Activated CD4-positive, CD25-positive, alpha-beta regulatory T cell treated with anti-CD3 and anti-CD28 coated beads, Interleukin-2, amount 50 U/mL, for 72 hours (primary cell): Measurements from ENCODE around the gene ATF7.
"Not testable (repeated sequence)": the region's sequence is repeated elsewhere in the genome, so short reads cannot be mapped to it uniquely, and the experiment has no call there.

Experiments
- DNase-seq: peaks from one replicate; pipeline ENCODE4 v3.0.0; 2021

Gene ATF7

DNA sequence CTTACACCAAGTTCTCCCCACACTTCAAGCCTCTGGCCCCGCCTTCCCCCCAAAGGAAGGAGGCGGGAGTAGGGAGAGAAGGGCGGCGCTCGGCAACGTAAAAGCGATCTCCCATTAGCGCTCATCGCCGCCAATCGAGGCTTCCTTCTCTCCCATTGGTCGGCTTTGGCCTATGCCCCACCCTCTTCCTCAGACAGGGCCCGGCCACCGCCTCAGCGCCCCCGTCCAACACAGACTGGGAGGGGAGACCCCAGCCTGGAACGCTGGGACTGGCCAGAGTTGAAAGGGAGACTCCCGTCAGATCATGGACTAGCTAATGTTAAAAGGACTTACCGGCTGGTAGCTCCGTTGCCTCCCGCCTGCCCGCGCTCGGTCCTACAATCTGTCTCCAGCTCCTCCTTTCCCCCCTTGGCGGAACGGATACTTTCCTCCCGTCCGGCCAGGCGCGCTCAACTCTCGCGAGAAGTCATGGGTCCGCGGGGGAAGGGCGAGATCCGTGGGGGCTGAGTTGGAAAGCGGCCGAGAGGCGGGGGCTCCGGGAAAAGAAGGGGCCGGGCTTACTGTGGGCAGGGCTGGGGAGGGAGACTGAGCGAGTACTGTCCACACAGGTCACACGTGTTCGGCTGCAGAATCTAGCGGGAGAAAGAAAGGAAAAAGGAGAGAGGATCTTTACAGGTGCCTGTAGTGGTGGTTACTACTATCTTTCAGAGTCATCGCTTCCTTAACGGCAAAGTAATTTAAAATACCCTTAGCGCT is at the start of gene ATF7:
Gene ATF7 (minus strand): TSS at position 437 of the 756 bp plus-strand sequence. CDS start 25,382 bp downstream, outside the sequence.
- peak; percentile 99 for DNase-seq

DNA sequence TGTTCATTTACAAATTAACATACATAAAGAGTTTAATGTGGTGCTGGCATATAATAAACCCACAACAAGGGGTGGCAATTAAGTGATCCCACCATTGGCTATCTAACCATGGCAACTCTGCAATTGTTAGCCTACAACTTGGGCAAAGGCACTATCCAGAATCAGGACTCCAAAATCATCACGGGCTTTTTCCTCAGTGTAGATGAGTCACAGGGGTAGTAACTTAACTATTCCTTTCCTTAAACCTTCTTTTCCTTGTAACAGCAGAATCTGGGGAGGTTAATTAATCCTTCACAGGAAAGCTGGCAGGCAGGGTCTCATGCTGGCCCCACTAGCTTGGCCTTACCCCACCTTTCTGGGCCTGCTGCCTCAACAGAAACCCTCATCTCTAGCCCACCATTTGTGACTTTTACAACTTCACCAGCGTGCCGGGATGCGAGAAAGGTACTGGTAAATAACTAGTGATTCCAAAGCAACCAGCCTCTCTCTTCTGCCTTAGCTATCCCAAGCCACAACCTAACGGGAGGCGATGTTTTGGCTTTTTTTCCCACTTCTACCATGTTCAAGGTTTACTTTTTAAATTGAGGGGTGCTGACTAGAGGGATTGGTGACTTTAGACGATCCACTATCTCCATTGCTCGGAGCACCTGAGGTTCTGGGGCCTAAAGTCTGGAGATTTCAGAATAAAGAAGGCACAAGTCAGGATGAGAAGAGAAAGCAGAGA is 49.0 kb upstream of the ATF7 start:
- no peak for DNase-seq

DNA sequence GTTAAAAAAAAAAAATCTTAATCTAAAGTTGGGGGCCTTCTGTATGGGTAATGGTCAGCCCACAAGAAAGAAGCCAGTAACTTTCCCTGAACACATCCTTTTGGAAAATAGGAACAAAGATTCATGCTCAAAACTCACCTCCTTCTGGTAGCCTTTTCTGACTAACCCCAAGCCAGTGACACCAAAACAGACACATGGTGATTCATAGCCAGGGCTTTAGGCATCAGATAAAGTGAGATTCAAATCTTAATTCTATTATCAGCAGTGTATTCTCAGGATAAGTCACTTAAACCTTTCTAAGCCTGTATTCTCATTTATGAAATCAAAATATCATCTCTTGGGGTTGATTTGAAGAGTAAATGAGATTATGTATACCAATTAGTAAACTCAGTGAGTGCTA is 44.8 kb upstream of the ATF7 start:
- no peak for DNase-seq

DNA sequence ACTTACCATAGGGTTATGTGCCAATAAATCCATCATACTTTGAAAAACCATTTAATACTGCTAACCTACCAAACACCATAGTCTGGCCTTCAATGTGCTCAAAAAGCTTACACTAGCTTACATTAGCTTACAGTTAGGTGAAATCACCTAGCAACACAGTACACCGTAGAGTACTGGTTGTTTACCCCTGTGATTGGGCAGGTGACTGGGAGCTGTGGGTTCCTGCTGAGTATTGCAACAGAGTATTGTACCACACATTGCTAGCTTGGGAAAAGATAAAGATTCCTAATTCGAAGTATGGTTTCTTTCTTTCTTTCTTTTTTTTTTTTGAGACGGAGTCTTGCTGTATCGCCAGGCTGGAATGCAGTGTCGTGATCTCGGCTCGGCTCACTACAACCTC is 44.1 kb upstream of the ATF7 start:
- DNase-seq = no peak

DNA sequence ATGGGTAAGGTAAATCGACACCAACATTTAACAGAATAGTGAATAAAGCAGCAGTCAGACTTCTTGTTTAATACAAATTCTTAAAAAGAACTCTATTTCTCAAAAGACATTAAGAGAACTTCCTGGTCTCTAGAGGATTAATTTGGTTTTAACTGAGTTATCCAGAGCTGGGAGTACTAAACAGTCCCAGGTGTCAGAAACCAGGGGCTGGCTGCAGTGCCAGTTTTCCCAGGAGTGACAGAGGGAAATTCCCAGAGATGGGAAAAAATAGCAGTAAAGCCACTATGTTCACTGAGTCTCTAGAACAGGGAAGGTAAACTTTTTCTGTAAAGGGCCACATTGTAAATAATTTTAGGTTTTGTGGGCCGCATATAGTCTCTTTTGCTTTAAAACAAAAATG is 40.9 kb upstream of the ATF7 start:
- DNase-seq = no peak

DNA sequence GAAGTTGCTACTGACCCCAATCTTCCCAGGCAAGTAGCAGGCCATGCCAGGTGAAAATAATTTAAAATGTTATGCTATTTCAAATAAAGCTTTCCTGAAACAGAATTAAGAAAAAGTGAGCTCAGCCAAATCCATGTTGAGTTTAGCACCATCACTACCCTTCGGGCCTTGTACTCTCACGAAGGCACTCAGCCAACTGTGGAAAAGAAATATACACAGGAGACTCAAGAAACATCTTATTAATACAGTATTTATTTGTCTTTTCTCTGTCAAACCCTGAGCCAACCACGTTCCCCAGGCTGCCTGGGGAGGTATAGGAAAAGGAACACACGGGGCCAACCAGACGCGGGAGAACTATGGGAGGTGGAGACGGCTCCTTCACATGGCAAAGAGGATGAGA is 38.8 kb upstream of the ATF7 start:
- no peak for DNase-seq

DNA sequence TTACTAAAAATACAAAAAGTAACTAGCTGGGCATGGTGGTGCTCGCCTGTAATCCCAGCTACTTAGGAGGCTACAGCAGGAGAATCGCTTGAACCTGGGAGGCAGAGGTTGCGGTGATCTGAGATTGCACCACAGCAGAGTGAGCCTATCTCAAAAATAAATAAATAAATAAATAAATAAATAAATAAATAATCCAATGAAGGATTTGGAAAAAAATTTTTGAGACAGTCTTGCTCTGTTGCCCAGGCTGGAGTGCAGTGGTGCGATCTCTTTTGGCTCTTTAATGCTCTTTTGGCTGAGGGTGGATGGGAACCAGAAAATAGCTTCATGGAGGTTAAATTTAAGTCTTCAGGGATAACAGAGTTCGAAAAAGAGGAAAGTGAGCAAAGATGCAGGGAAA is 38.0 kb upstream of the ATF7 start:
- DNase-seq = no peak

DNA sequence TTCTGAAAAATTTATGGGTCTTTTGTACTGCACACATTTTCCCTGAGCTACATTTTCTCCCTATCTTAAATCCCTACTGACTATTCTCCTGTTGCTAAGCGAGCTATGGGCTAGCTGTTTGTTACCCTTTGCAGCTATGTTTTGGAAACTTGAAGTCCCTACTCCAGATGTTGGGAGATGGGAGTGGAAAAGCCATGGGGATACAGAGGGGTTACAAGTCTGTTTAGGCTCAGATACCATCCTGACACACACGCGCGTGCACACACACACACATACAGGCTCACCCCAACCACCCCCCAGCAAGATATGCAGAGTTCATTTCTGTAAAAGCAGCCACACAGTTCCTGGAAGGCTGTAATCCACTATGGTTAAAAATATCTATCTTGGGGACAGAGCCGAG is 33.9 kb upstream of the ATF7 start:
- no peak for DNase-seq

DNA sequence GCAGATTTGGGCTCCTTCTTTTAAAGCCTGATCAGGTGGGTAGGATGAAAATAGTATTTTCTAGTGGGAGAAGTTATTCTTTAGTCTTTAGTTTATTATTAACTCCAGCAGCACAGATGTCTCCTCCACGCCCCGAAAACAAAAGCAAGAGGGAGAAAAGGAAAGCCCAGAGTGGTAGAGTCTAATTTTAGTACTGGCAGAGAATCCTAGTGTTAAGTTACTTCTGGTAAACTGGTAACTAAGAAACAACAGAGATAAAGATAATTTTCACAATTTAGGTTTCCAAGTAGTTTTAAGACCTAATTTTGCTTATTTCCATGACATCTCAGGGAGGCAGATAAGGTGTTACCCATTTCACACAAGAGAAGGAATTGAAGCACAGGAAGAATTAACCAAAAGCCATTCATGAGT is 33.4 kb upstream of the ATF7 start:
- no peak for DNase-seq

DNA sequence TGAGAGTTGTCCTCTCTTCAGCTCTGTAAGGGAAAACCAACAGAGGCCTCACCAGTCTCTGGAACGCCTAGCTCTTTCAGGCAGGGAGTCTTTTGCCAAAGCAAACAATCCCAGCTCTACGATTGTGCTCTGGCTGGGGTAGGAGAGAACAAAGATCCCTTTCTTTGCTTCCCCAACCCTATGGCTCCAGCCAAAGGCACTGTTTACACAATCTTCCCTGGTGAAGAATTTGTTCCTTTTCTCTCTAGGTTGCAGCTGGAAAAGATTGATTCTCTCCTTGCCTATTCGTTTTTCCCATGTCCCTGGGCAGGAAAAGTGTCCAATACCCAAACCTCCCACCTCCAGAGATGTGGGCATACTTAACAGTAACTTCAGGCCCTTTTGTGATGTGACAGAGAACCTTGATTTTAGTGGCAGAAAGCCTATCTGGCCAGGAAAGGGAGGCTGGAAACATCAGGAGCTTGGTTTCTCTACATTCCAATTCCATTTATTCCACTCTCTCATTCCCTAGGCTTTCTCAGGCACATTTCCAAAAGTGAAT is 32.9 kb upstream of the ATF7 start:
- no peak for DNase-seq

DNA sequence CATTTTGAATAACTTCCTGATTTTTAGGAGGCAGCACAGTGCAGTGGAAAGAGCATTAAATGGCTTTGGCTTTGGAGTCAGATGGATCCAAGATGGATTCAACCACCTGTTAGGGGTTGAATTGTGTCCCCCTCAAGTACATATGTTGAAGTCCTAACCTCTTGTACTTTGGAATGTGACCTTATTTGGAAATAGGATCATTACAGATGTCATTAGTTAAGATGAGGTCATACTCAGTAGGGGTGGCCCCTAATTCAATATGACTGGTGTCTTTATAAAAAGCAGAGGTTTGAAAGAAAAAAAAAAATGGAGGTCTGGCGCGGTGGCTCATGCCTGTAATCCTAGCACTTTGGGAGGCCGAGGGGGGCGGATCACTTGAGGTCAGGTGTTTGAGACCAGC is 30.9 kb upstream of the ATF7 start:
- no peak for DNase-seq

DNA sequence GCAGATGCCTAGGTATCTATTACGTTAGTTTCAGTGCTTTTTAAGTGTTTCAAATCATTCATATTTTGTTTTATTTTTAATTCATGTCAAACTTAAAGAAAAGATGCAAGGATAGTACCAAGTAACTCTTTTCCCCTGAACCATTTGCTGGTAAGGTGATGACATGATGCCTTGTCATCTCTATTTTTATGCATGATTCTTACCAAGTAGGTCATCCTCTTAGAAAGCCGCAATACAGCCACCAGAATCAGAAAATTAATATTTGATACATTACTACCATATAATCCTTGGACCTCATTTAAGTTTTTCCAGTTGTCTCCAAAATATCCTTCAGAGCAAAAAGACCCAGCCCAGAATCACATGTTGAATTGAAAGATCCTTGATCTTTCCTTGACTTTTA is 27.4 kb upstream of the ATF7 start:
- no peak for DNase-seq

DNA sequence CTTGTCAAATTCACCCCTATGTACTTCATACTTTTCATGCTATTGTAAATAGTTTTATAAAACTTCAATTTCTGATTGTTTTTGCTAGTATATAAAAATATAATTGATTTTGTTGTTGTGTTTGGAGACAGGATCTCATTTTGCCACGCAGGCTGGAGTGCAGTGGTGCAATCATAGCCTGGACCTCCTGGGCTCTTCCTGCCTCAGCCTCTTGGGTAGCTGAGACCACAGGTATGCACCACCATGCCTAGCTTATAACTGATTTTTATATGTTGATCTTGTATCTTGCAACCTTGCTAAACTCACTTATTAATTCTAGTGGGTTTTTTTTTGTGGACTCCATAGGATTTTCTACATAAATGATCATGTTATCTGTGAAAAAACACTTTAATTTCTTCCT is 26.2 kb upstream of the ATF7 start:
- no peak for DNase-seq

DNA sequence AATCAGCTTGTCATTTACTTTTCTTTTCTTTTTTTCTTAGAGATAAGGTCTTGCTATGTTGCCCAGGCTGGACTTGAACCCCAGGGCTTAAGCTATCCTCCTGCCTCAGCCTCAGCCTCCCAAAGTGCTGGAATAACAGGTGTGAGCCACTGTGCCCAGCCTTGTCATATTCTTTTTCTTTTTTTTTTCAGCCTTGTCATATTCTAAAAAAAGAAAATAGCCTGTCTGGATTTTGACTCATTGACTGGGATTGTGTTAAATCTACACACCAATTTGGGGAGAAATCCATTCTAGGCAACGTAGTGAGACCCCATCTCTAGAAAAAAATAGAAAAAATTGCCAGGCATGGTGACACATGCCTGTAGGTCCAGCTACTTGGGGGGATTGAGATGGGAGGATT is 25.6 kb upstream of the ATF7 start:
- no peak for DNase-seq

DNA sequence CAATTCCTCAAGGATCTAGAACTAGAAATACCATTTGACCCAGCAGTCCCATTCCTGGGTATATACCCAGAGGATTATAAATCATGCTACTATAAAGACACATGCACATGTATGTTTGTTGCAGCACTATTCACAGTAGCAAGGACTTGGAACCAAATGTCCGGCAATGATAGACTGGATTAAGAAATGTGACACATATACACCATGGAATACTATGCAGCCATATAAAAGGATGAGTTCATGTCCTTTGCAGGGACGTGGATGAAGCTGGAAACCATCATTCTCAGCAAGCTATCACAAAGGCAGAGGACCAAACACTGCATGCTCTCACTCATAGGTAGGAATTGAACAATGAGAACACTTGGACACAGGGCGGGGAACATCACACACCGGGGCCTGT is 20.1 kb upstream of the ATF7 start:
- DNase-seq = not testable (repeated sequence)

DNA sequence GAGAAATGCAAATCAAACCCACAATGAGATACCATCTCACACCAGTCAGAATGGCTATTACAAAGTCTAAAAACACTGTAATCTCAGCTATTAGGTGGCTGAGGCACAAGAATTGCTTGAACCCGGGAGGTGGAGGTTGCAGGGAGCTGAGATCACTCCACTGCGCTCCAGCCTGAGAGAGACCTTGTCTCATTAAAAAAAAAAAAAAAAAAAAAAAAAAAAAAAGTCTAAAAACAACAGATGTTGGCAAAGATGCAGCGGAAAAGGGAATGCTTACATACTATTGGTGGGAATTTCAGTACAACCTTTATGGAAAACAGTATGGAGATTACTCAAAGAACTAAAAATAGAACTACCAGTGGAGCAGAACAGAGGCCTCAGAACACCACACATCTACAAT is 19.0 kb upstream of the ATF7 start:
- DNase-seq = no peak

DNA sequence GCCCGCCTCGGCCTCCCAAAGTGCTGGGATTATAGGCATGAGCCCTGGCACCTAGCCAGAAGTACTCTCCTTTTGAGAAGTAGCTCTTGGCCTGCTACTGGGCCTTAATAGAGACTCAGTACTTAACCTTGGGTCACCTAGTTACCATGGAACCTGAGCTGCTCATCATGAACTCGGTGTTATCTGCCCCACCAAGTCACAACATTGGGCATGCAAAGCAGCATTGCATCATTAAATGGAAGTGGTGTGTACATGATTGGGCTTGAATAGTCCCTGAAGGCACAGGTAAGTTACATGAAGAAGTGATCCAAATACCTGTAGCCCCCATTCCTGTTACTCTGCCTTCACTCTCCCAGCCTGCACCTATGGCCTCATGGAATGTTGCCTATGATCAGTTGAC is 18.0 kb upstream of the ATF7 start:
- DNase-seq = no peak

DNA sequence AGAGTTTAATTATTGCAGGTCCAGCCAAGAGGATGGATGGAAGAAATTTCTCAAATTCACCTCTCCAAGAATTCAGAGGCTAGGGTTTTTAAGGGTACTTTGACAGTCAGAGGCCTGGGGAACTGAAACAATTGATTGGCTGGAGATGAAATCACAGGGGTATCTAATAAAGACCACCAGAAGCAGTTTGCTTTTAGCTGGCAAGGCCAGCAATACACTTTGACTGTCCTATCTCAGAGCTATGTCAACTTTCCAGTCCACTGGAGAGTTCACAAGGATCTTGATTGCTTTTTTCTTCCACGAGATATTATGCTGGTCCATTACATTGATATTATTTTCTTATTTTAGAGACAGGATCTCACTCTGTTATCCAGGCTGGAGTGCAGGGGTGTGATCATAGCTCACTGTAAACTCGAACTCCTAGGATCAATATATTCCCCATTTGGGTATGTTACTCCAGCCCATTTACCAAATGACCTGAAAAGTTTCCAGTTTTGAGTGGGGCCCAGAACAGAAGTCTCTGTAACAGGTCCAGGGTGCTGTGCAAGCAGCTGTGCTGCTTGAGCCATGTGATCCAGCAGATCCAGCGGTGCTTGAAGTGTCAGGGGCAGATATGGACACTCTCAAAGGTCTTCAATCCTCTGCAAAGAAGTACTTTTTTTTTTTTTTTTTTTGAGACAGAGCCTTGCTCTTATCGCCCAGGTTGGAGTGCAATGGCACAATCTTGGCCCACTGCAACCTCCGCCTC is 17.2 kb upstream of the ATF7 start:
- no peak for DNase-seq

DNA sequence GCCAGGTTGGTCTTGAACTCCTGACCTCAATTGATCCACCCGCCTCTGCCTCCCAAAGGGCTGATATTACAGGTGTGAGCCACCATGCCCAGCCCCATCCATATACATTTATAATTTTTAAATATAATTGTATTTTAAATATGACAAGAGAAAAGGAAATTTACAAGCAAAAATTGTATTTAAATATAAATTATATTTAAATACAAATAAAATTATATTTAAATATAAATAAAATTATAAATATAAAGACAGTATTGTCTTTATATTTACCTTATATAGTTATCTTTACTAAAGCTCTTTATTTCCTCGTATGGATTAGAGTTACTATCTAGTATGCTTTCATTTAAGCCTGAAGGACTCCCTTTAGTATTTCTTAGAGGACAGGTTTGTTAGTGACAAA is 11.9 kb upstream of the ATF7 start:
- DNase-seq = no peak

DNA sequence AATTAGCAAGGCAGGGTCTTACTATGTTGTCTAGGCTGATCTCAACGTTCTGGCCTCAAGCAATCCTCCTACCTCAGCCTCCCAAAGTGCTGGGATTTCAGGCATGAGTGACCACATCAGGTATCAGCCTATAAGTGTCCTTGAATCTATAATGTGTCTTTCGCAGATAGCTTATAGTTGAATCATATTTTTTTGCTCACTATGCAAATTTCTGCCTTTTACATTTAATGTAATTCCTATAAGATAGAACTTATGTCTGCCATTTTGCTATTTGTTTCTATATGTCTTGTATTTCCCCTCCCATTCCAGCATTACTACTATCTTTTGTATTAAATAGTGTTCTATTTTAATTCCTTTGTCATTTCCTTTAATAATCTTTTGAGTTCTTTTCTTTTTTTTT is 10.5 kb upstream of the ATF7 start:
- DNase-seq = no peak

DNA sequence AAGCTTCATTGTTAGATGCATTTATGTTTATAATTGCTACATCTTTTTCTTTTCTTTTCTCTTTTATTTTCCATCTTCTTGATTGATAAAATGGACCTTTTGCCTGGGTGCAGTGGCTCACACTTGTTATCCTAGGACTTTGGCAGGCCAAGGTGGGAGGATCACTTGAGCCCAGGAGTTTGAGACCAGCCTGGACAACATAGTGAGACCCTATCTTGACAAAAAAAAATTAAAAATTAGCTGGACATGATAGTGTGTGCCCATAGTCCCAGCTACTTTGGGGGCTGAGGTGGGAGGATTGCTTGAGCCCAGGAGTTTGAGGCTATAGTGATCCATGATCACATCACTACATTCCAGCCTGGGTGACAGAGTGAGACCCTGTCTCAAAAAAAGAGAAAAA is 9.5 kb upstream of the ATF7 start:
- not testable (repeated sequence) for DNase-seq

DNA sequence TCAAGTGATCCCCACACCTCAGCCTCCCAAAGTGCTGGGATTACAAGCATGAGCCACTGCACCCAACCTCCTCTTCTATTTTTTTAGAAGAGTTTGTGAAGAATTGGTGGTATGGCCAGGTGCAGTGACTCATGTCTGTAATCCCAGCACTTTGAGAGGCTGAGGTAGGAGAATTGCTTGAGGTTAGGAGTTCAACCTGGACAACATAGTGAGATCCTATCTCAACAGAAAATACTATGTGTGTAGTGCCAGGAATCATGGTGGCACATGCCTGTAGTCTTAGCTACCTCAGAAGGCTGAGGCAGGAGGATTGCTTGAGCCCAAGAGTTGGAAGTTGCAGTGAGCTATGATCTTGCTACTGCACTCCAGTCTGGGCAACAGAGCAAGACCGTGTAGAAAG is 5.5 kb upstream of the ATF7 start:
- no peak for DNase-seq

DNA sequence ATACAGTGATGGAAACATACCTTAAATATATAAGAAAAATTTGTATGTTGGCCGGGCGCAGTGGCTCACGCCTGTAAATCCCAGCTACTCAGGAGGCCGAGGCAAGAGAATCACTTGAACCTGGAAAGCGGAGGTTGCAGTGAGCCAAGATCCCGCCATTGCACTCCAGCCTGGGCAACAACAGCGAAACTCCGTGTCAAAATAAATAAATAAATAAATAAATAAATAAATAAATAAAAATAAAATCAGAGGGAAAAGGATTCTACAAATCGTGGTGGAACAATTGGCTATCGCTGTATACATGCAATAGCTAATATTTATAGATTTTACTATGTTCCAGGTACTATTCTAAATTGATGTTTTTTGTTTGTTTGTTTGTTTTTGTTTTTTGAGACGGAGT is 1.7 kb upstream of the ATF7 start:
- no peak for DNase-seq

DNA sequence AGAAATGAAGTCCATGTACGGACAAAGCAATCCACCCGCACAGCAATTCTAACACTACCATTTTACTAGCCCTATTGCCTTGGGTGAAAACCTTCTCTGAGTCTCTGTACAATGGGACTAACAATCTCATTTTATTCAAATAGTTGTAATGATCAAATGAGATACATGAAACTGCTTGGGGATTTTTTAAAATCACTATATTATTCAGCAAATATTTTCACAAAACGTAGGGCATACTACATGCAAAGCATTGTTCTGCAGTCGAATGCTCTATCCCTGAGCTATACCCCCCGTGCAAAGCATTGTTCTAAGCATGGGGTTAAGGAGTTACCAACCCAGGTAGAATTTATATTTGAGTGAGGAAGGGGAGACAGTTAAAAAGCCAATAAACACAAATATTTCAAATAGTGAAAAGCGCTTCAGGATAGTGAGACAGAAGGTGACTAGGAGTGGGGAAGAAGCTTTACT is 554 bp upstream of the ATF7 start:
- DNase-seq = no peak
